CD14-positive monocyte (primary cell): Measurements from ENCODE around the gene COL24A1. TPM values are rescaled to one million over a fixed set of nuclear protein-coding genes. Genes with fewer than 3 reads are reported as not detected.

Source experiments
- DNase-seq, 3 donors: peaks; one replicate each; pipeline ENCODE4 v3.0.0-alpha.2; 2011 to 2022
- H2AFZ ChIP-seq: 2 replicates; pipeline ENCODE4 v1.6.0; 2012; ENCODE audit warnings: mild to moderate bottlenecking, low read depth, low read length, inconsistent platforms; ENCODE audit not compliant: insufficient read depth, poor library complexity, severe bottlenecking
- H3K27ac ChIP-seq, 2 donors: 1 replicate in 1 of 2; 2 replicates in 1 of 2; pipeline ENCODE4 v1.5.1; 2012 to 2013; ENCODE audit warnings: low read length in 2 of 2, control low read depth in 1 of 2, inconsistent platforms in 1 of 2, low read depth in 1 of 2, mild to moderate bottlenecking in 1 of 2
- H3K27me3 ChIP-seq, 2 donors: one replicate each; pipeline versions ENCODE4 v1.6.0 to v1.6.1; 2011 to 2013; ENCODE audit warnings: low read length in 2 of 2; ENCODE audit not compliant: control insufficient read depth in 2 of 2, insufficient read depth in 2 of 2
- H3K36me3 ChIP-seq, 2 donors: replicated peaks in 1 of 2; 1 replicate in 1 of 2; 2 replicates in 1 of 2; pipeline versions ENCODE4 v1.5.1 to v1.6.1; 2012 to 2013; ENCODE audit warnings: low read length in 2 of 2, control low read depth in 1 of 2, inconsistent platforms in 1 of 2, mild to moderate bottlenecking in 1 of 2; ENCODE audit not compliant: insufficient read depth in 2 of 2, control insufficient read depth in 1 of 2
- H3K4me1 ChIP-seq, 2 donors: 1 replicate in 1 of 2; 2 replicates in 1 of 2; pipeline versions ENCODE4 v1.5.1 to v1.6.1; 2012 to 2013; ENCODE audit warnings: low read length in 2 of 2, control low read depth in 1 of 2, inconsistent platforms in 1 of 2, mild to moderate bottlenecking in 1 of 2, moderate library complexity in 1 of 2; ENCODE audit not compliant: insufficient read depth in 2 of 2, control insufficient read depth in 1 of 2
- H3K4me2 ChIP-seq: replicated peaks from 2 replicates; pipeline ENCODE3; 2012; ENCODE audit warnings: low read length, moderate library complexity, mild to moderate bottlenecking; ENCODE audit not compliant: poor library complexity, severe bottlenecking; ENCODE audit errors: extremely low read depth
- H3K4me3 ChIP-seq, 3 experiments: fragments of 200-600 bp in 1 of 3; sonication (generic) in 1 of 3; replicated peaks in 1 of 3; 1 replicate in 2 of 3; 2 replicates in 1 of 3; pipeline ENCODE4 v1.5.1; 2011 to 2013; ENCODE audit warnings: low read length in 3 of 3, mild to moderate bottlenecking in 3 of 3, control low read depth in 2 of 3, low read depth in 2 of 3, inconsistent platforms in 1 of 3, moderate library complexity in 1 of 3
- H3K79me2 ChIP-seq: 2 replicates; pipeline ENCODE4 v1.6.0; 2012; ENCODE audit warnings: mild to moderate bottlenecking, control low read depth, inconsistent platforms, low read length, moderate library complexity; ENCODE audit not compliant: insufficient read depth
- H3K9ac ChIP-seq: 2 replicates; pipeline ENCODE4 v1.6.0; 2017; ENCODE audit warnings: low read length, mild to moderate bottlenecking; ENCODE audit not compliant: insufficient read depth, poor library complexity, severe bottlenecking
- H3K9me3 ChIP-seq, 2 donors: replicated peaks in 1 of 2; 1 replicate in 1 of 2; 2 replicates in 1 of 2; pipeline versions ENCODE4 v1.5.1 to v1.6.1; 2012 to 2013; ENCODE audit warnings: low read length in 2 of 2, control low read depth in 1 of 2; ENCODE audit not compliant: control insufficient read depth in 1 of 2, insufficient read depth in 1 of 2
- H4K20me1 ChIP-seq: 2 replicates; pipeline ENCODE4 v1.6.0; 2012; ENCODE audit warnings: mild to moderate bottlenecking, low read length, control low read depth, moderate library complexity; ENCODE audit not compliant: insufficient read depth
- H3K27ac Mint-ChIP-seq, 7 donors: one replicate each; pipeline ENCODE4 v1.8.0; 2020; ENCODE audit warnings: mild to moderate bottlenecking in 7 of 7, mixed read lengths in 7 of 7, moderate library complexity in 6 of 7, inconsistent platforms in 2 of 7
- H3K27me3 Mint-ChIP-seq, 3 donors: one replicate each; pipeline ENCODE4 v1.8.0; 2021 to 2022; ENCODE audit warnings: low read depth in 3 of 3, mild to moderate bottlenecking in 3 of 3, mixed read lengths in 3 of 3, moderate library complexity in 3 of 3, inconsistent platforms in 1 of 3
- H3K36me3 Mint-ChIP-seq, 2 donors: one replicate each; pipeline ENCODE4 v1.8.0; 2020; ENCODE audit warnings: mixed read lengths in 2 of 2, inconsistent platforms in 1 of 2, mild to moderate bottlenecking in 1 of 2
- H3K4me1 Mint-ChIP-seq: one replicate; pipeline ENCODE4 v1.8.0; 2020; ENCODE audit warnings: mild to moderate bottlenecking, mixed read lengths
- H3K4me3 Mint-ChIP-seq, 2 donors: one replicate each; pipeline ENCODE4 v1.8.0; 2020; ENCODE audit warnings: mild to moderate bottlenecking in 2 of 2, mixed read lengths in 2 of 2, moderate library complexity in 1 of 2
- H3K9me3 Mint-ChIP-seq, 7 donors: one replicate each; pipeline ENCODE4 v1.8.0; 2020 to 2022; ENCODE audit warnings: mixed read lengths in 7 of 7, mild to moderate bottlenecking in 6 of 7, moderate library complexity in 6 of 7, inconsistent platforms in 2 of 7
- CTCF ChIP-seq: fragments of 200-600 bp; IDR thresholded peaks from one replicate; pipeline ENCODE4 v1.8.0; 2022; ENCODE audit warnings: antibody characterized with exemption, mild to moderate bottlenecking
- WGBS: methylation state at CpG from one replicate; pipeline ENCODE4 v1.1.5; 2013; ENCODE audit warnings: missing lambda C conversion rate; ENCODE audit not compliant: insufficient coverage; 5-methylcytosine and 5-hydroxymethylcytosine counted together
- intact Hi-C, 2 donors: fragments of 100-400 bp; cut with micrococcal nuclease; formaldehyde crosslinking; loops; one replicate each; pipeline versions ENCODE4 v1.15.0 to v1.15.1; 2023
- polyA plus RNA-seq, 3 donors: library from polyadenylated mRNA; depleted of rRNA in 1 of 3; unstranded in 2 of 3; stranded (reverse) in 1 of 3; fragments of 300-500 nt in 2 of 3; fragments of >200 nt in 1 of 3; fragmentation: Illumina TruSeq in 2 of 3; gene quantifications; 1 replicate in 2 of 3; 2 replicates in 1 of 3; pipeline ENCODE4 v1.2.3, GENCODE V29; 2012 to 2021

The COL24A1 gene
- polyA plus RNA-seq, 3 donors: 0.05 to 0.13 TPM; not detected in 1

- no peak overlapping the region for H3K4me3 Mint-ChIP-seq
- no peak overlapping the region for H3K27ac Mint-ChIP-seq
- Histone ChIP-seq H3K4me2 (peak overlapping the region; percentile 93), H3K4me3 (peak overlapping the region; percentile 72 to 96 (median 90)), H2AFZ (peak overlapping the region; percentile 87), H3K9me3 (no peaks in the 10 kb centered on the region), H3K36me3 (peaks cover 12 to 33% of the 10 kb centered on the region in 2 donors), H3K27ac (peak overlapping the region in 1 of 2 donors; percentile 64), H3K4me1 (peaks cover 13 to 19% of the 10 kb centered on the region in 2 donors), H3K27me3 (no peaks in the 10 kb centered on the region), H3K9ac (peak overlapping the region; percentile 69), H4K20me1 (no peaks in the 10 kb centered on the region), H3K79me2 (peaks cover 24% of the 10 kb centered on the region)
- 1% methylated on average over 12 of the region's 13 CpGs for WGBS
- peaks cover 18 to 23% of the 10 kb centered on the region in 2 donors for H3K36me3 Mint-ChIP-seq
- no peak for DNase-seq
- no peaks in the 10 kb centered on the region for H3K27me3 Mint-ChIP-seq
- H3K4me1 Mint-ChIP-seq: peaks cover 10% of the 10 kb centered on the region
- peaks cover 0 to 2% (median 0%) of the 10 kb centered on the region in 7 donors for H3K9me3 Mint-ChIP-seq
- intact Hi-C loops: no loop called here
- TF ChIP-seq CTCF: no peak
Measured at GRCh38 chr1:85707267-85707989, 449.1 kb downstream of the COL24A1 start.

- Histone ChIP-seq H3K27ac (no peak overlapping the region), H3K27me3 (no peaks in the 10 kb centered on the region), H4K20me1 (no peaks in the 10 kb centered on the region), H3K4me1 (peaks cover 13 to 19% of the 10 kb centered on the region in 2 donors), H3K79me2 (peaks cover 24% of the 10 kb centered on the region), H3K9ac (no peak overlapping the region), H2AFZ (no peak overlapping the region), H3K4me2 (no peak overlapping the region), H3K9me3 (no peaks in the 10 kb centered on the region), H3K36me3 (peaks cover 17 to 48% of the 10 kb centered on the region in 2 donors), H3K4me3 (no peak overlapping the region)
- Mint-ChIP-seq H3K36me3 (peaks cover 28 to 35% of the 10 kb centered on the region in 2 donors), H3K27me3 (no peaks in the 10 kb centered on the region), H3K4me3 (no peak overlapping the region), H3K9me3 (peaks cover 0 to 2% (median 0%) of the 10 kb centered on the region in 7 donors), H3K27ac (no peak overlapping the region), H3K4me1 (peaks cover 10% of the 10 kb centered on the region)
- DNase-seq: no peak
- no CpG with 5 or more reads among the region's 3 CpGs for WGBS
- TF ChIP-seq CTCF: no peak
- intact Hi-C loops: no loop called here
Measured at GRCh38 chr1:85705940-85706339, 450.6 kb downstream of the COL24A1 start.
